Psoas muscle (tissue), 8 donors: ENCODE measurements around the gene RPS10. TPM values are rescaled to one million over a fixed set of nuclear protein-coding genes. Genes with fewer than 3 reads are reported as not detected.

Experiments used
- ATAC-seq, 4 donors: fragments of 200-7000 bp; cut with Tn5 transposase; one replicate each; pipeline ENCODE4 v1.9.1; 2020; ENCODE audit warnings: moderate library complexity in 3 of 4, mild to moderate bottlenecking in 2 of 4
- DNase-seq, 2 donors: peaks; one replicate each; pipeline ENCODE4 v3.0.0-alpha.2; 2020
- H3K27ac ChIP-seq: fragments of 200-600 bp; one replicate; pipeline ENCODE4 v1.8.0; 2022
- H3K27me3 ChIP-seq, 3 donors: fragments of 200-600 bp in 1 of 3; one replicate each; pipeline versions ENCODE4 v1.6.1 to v1.8.0; 2013 to 2022; ENCODE audit warnings: low read length in 2 of 3, mild to moderate bottlenecking in 2 of 3, moderate library complexity in 1 of 3; ENCODE audit not compliant: insufficient read depth in 3 of 3
- H3K36me3 ChIP-seq, 2 donors: fragments of 200-600 bp in 1 of 2; one replicate each; pipeline versions ENCODE4 v1.6.1 to v1.8.0; 2013 to 2022; ENCODE audit warnings: low read depth in 1 of 2, mild to moderate bottlenecking in 1 of 2, moderate library complexity in 1 of 2; ENCODE audit not compliant: insufficient read depth in 1 of 2
- H3K4me1 ChIP-seq: fragments of 200-600 bp; one replicate; pipeline ENCODE4 v1.8.0; 2022
- H3K4me3 ChIP-seq: fragments of 200-600 bp; one replicate; pipeline ENCODE4 v1.8.0; 2022; ENCODE audit warnings: mild to moderate bottlenecking
- H3K9me3 ChIP-seq: fragments of 200-600 bp; one replicate; pipeline ENCODE4 v1.8.0; 2022
- WGBS, 3 donors: extraction: QIAGEN DNeasy Blood & Tissue Kit; methylation state at CpG; one replicate each; pipeline versions ENCODE4 v1.1.6 to v1.1.7; 2013; 5-methylcytosine and 5-hydroxymethylcytosine counted together
- intact Hi-C, 2 donors: fragments of 100-400 bp; cut with DNase I; formaldehyde crosslinking; loops; one replicate each; pipeline versions ENCODE4 v1.11.0 to v1.14.2; 2022
- polyA plus RNA-seq, 3 donors: library from polyadenylated mRNA; stranded (reverse); fragments of 200-250 nt; gene quantifications; one replicate each; pipeline ENCODE4 v1.2.3, GENCODE V29; 2013
- total RNA-seq, 4 donors: library from RNA; stranded (reverse); fragmentation: NEBNext Ultra II Directional in 2 of 4; extraction: Animal tissue kit (Norgen Biotek cat#: 25700) in 2 of 4; gene quantifications; one replicate each; pipeline versions ENCODE4 v1.2.1 to v1.2.4, GENCODE V29; 2021 to 2023
- TF ChIP-seq, protein P1 (sequence below): fragments of 200-600 bp; IDR thresholded peaks from one replicate; pipeline ENCODE4 v1.8.0; 2022; ENCODE audit warnings: antibody characterized with exemption
- donor health status: healthy with polysubstance abuse.
- donor health status: DM: no; HTN: no; CAD: no; lungs with moderate emphysema.
- donor health status: Bipolar disorder and iron deficiency.
- donor health status: healthy.
- donor health status: DM: yes; HTN: yes; CAD: no.
- donor health status: DM: no; HTN: no; CAD: no.
- donor health status: DM: no; HTN: no; CAD: no.
- donor health status: DM: yes; HTN: yes; CAD: no.

The RPS10 gene
- total and polyA plus RNA-seq, 7 donors, result 601 to 2,522 (median 836) TPM

GRCh38 chr6:34457382-34457741 is 31.5 kb upstream of the RPS10 start:
- Histone ChIP-seq H3K36me3 (no peaks in the 10 kb centered on the region), H3K9me3 (no peaks in the 10 kb centered on the region), H3K27me3 (no peaks in the 10 kb centered on the region), H3K27ac (no peak overlapping the region), H3K4me1 (no peaks in the 10 kb centered on the region), H3K4me3 (no peak overlapping the region)
- DNase-seq (no peak), ATAC-seq (no peak)
- TF ChIP-seq, protein P1, sequence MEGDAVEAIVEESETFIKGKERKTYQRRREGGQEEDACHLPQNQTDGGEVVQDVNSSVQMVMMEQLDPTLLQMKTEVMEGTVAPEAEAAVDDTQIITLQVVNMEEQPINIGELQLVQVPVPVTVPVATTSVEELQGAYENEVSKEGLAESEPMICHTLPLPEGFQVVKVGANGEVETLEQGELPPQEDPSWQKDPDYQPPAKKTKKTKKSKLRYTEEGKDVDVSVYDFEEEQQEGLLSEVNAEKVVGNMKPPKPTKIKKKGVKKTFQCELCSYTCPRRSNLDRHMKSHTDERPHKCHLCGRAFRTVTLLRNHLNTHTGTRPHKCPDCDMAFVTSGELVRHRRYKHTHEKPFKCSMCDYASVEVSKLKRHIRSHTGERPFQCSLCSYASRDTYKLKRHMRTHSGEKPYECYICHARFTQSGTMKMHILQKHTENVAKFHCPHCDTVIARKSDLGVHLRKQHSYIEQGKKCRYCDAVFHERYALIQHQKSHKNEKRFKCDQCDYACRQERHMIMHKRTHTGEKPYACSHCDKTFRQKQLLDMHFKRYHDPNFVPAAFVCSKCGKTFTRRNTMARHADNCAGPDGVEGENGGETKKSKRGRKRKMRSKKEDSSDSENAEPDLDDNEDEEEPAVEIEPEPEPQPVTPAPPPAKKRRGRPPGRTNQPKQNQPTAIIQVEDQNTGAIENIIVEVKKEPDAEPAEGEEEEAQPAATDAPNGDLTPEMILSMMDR, result no peak
- WGBS, 3 donors, result 56 to 61% (median 58%) methylated on average over 2 of the region's 2 CpGs
- intact Hi-C loops, result loop anchor here in 1 of 2 donors (10.0 kb wide), 1 partner anchor 277 kb away; no protein-coding TSS in a partner anchor

DNA sequence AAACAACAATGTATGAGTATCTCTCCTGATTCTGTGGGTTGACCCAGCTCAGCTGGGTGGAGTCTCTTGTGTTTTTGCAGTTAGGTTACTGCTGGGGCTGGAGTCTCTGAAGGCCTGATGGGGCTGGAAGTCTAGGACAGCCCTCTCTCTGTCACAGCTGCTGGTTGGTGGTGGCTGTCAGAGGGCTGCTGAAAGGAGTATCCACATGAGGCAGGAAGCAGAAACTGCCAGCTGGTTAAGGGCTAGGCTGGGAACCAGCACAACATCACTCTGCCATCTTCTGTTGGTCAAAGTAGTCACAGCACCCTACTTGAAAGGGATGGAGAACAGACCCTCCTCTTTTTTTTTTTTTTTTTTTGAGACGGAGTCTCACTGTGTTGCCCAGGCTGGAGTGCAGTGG is 30.0 kb upstream of the RPS10 start:
- H3K4me1 ChIP-seq, result no peaks in the 10 kb centered on the region
- DNase-seq, result no peak
- intact Hi-C loops, result loop anchor here in 1 of 2 donors (10.0 kb wide), 1 partner anchor 279 kb away; no protein-coding TSS in a partner anchor

GRCh38 chr6:34451192-34451591 is 25.3 kb upstream of the RPS10 start:
- H3K4me1 ChIP-seq, result no peaks in the 10 kb centered on the region
- intact Hi-C loops, result loop anchor here in 1 of 2 donors (10.0 kb wide), 1 partner anchor 284 kb away; no protein-coding TSS in a partner anchor
- no peak overlapping the region for H3K4me3 ChIP-seq
- no peak for DNase-seq
- TF ChIP-seq, protein P1, result no peak
- no peak for ATAC-seq
- 96 to 100% (median 98%) methylated on average over 1 of the region's 1 CpG for WGBS, 3 donors
- H3K36me3 ChIP-seq, result no peaks in the 10 kb centered on the region
- H3K9me3 ChIP-seq, result no peaks in the 10 kb centered on the region
- H3K27ac ChIP-seq, result no peak overlapping the region
- H3K27me3 ChIP-seq, result peaks cover 0 to 2% (median 0%) of the 10 kb centered on the region in 3 donors

More for the DNA sequence above, 30.0 kb upstream of the RPS10 start:
- Histone ChIP-seq H3K4me3 (no peak overlapping the region), H3K27ac (no peak overlapping the region), H3K36me3 (no peaks in the 10 kb centered on the region), H3K27me3 (no peaks in the 10 kb centered on the region), H3K9me3 (no peaks in the 10 kb centered on the region)
- TF ChIP-seq, protein P1, result no peak
- 100% methylated on average over 1 of the region's 1 CpG; no CpG with 5 or more reads in 1 of the 3 donors for WGBS, 3 donors
- ATAC-seq, result no peak

DNA sequence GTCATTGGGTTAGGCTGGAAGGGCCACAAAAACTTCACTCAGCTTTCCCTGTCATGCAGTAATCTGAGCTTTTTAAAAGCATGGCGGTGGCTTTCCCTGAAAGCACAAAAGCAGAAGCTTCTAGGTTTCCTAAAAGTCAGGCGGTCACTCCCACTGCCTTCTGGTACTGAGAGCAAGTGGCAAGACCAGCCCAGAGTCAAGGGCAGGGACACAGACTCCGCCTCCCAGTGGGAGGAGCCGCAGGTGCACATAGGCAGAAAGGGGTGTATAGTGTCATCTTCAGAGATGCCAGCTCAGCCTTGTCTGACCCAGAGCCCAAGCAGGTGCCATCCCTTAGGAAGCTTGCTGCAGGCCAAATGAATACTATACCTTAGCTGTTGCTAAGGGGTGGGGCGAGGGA is 22.0 kb upstream of the RPS10 start:
- DNase-seq (no peak), ATAC-seq (no peak)
- Histone ChIP-seq H3K9me3 (no peaks in the 10 kb centered on the region), H3K27ac (no peak overlapping the region), H3K27me3 (peaks cover 0 to 2% (median 0%) of the 10 kb centered on the region in 3 donors), H3K4me3 (no peak overlapping the region), H3K4me1 (no peaks in the 10 kb centered on the region), H3K36me3 (no peaks in the 10 kb centered on the region)
- intact Hi-C loops, result no loop called here
- WGBS, 3 donors, result 54 to 68% (median 62%) methylated on average over 5 of the region's 5 CpGs
- TF ChIP-seq, protein P1, result no peak

- no peak for DNase-seq
- ATAC-seq, result no peak
- intact Hi-C loops, result no loop called here
- no peaks in the 10 kb centered on the region for H3K36me3 ChIP-seq
- H3K27me3 ChIP-seq, result peaks cover 0 to 2% (median 0%) of the 10 kb centered on the region in 3 donors
- no peak overlapping the region for H3K27ac ChIP-seq
- H3K9me3 ChIP-seq, result no peaks in the 10 kb centered on the region
- WGBS, 3 donors, result 54 to 58% (median 58%) methylated on average over 7 of the region's 7 CpGs
- TF ChIP-seq, protein P1, result no peak
- no peak overlapping the region for H3K4me3 ChIP-seq
- H3K4me1 ChIP-seq, result no peaks in the 10 kb centered on the region
Measured at GRCh38 chr6:34447386-34447785, 21.5 kb upstream of the RPS10 start.
